NCI-H146 treated with DMSO at 0.1 percent for 48 hours (cell line): ENCODE measurements around the gene DCLRE1A.

Experiments used
- DNase-seq: peaks from one replicate; lab custom pipeline; 2025; ENCODE audit not compliant: unreplicated experiment; lab: John Stamatoyannopoulos, UW

DCLRE1A gene

DNA sequence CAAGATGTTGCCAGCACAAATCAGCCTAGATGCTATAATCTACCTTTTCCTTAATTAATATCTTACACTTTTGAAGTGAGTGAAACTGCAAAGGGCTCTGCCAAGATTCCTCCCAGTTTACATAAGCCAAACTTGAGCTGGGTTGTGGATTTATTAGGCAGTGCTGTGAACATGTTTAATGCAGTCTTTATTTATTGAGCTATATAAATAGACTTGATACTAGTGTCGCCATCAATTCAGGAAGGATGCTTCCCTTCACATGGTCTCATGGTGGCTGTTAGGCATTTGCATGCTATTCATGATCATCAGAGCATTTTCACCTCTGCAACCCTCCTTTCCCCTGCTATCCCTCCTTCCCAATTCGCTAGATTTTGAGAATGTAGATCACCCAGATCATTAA is 62.2 kb downstream of the DCLRE1A start:
- no peak for DNase-seq

DNA sequence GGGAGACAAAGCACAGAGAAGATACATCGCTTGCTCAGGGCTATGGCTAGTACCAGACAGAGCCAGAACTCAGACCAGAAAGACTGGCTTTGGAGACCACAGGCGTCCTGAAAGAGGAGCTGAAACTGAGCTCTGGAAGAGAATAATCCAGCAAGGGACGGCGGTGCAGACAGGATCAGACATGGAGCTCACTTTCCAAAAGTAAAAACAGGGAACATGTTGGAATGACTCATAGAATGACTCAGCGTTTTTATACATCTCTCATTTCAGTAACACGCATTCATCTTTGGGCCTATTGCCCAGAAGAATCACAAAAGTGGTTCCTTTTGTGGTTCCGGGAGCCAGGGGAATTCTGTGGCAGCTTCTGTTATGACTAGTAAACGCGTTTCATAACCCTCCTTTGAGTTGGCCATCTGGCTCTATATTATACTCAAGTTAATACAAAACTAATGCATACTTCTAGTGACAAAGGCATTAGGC is 65.2 kb downstream of the DCLRE1A start:
- DNase-seq = no peak
